RWPE1 (cell line): ENCODE data around the gene SLC22A13.

Source experiments
- CTCF ChIA-PET: fragments of 350-600 bp; sonication (Branson Sonifier 250); formaldehyde crosslinking; extraction: SDS; loops from one replicate; lab custom pipeline; 2021; lab: Yijun Ruan, JAX
- POLR2A ChIA-PET: fragments of 400-600 bp; formaldehyde crosslinking; extraction: SDS; loops from one replicate; lab custom pipeline; 2020; ENCODE audit warnings: antibody characterized with exemption; ENCODE audit not compliant: low non-redundant PET; lab: Yijun Ruan, JAX
- DNase-seq: peaks from one replicate; pipeline ENCODE4 v3.0.0; 2012; ENCODE audit warnings: low spot score
- H3K27ac ChIP-seq: fragments of 450-650 bp; 2 replicates; pipeline ENCODE4 v1.5.1; 2017
- CTCF ChIP-seq: fragments of 450-650 bp; conservative IDR thresholded peaks from 2 replicates; pipeline ENCODE4 v1.5.1; 2017; ENCODE audit warnings: low read depth, mild to moderate bottlenecking

Gene SLC22A13

GRCh38 chr3:38276081-38276916, 10.7 kb downstream of the SLC22A13 start:
- CTCF ChIA-PET, result no interaction called here
- POLR2A ChIA-PET, result no interaction called here
- TF ChIP-seq CTCF, result no peak
- DNase-seq, result no peak
- no peak overlapping the region for H3K27ac ChIP-seq

GRCh38 chr3:38276917-38277630, 11.5 kb downstream of the SLC22A13 start:
- DNase-seq, result no peak
- no peak for TF ChIP-seq CTCF
- H3K27ac ChIP-seq, result no peak overlapping the region
- ChIA-PET POLR2A (no interaction called here), CTCF (no interaction called here)

- no peak for DNase-seq
- no peak for TF ChIP-seq CTCF
- ChIA-PET CTCF (interaction anchor here (0.6 kb wide), 2 partner anchors 86 to 625 kb away, joined by 3 to 4 read pairs; no protein-coding TSS in a partner anchor), POLR2A (no interaction called here)
- H3K27ac ChIP-seq, result no peak overlapping the region
Measured at GRCh38 chr3:38278841-38279240, 13.2 kb downstream of the SLC22A13 start.

- DNase-seq, result no peak
- H3K27ac ChIP-seq, result 0 out of 2 replicates have a peak within 1 kb of the TSS, but pooled peaks have one; percentile 8
- POLR2A ChIA-PET, result no interaction called here
- CTCF ChIA-PET, result interaction anchor here (0.7 kb wide), 1 partner anchor 1133 kb away, joined by 4 read pairs; no protein-coding TSS in a partner anchor
- TF ChIP-seq CTCF, result no peak
Measured at GRCh38 chr3:38281895-38282686, 16.5 kb downstream of the SLC22A13 start, which contains the start of gene SLC22A14. TSS of gene SLC22A14 (plus strand) at chr3:38282294. CDS start at chr3:38306027, 23,733 bp downstream.

GRCh38 chr3:38283810-38284755, 18.5 kb downstream of the SLC22A13 start:
- no peak for TF ChIP-seq CTCF
- H3K27ac ChIP-seq, result no peak overlapping the region
- DNase-seq, result no peak
- POLR2A ChIA-PET, result no interaction called here
- CTCF ChIA-PET, result no interaction called here
